Bone marrow (tissue), 2 donors: ENCODE data around the gene ARHGAP26.
"Not testable (repeated sequence)": the region's sequence is repeated elsewhere in the genome, so short reads cannot be mapped to it uniquely, and the experiment has no call there.

Source experiments
- DNase-seq, 2 donors: peaks; one replicate each; lab custom pipeline; 2025; lab: John Stamatoyannopoulos, UW

Gene ARHGAP26

GRCh38 chr5:143183989-143184388, 413.8 kb downstream of the ARHGAP26 start:
- DNase-seq: no peak

GRCh38 chr5:143186623-143187022, 416.4 kb downstream of the ARHGAP26 start:
- no peak for DNase-seq

GRCh38 chr5:143187495-143187894, 417.3 kb downstream of the ARHGAP26 start:
- no peak for DNase-seq

- no peak for DNase-seq
Observed at GRCh38 chr5:143188083-143188482, 417.9 kb downstream of the ARHGAP26 start.

- no peak for DNase-seq
Observed at GRCh38 chr5:143188692-143189091, 418.5 kb downstream of the ARHGAP26 start.

GRCh38 chr5:143190260-143190810, 420.2 kb downstream of the ARHGAP26 start:
- DNase-seq: no peak

- DNase-seq: no peak
Observed at GRCh38 chr5:143191720-143192119, 421.5 kb downstream of the ARHGAP26 start.

- no peak for DNase-seq
Observed at GRCh38 chr5:143192191-143192900, 422.2 kb downstream of the ARHGAP26 start.

- DNase-seq: no peak
Observed at GRCh38 chr5:143194206-143194605, 424.0 kb downstream of the ARHGAP26 start.

GRCh38 chr5:143194713-143195112, 424.5 kb downstream of the ARHGAP26 start:
- DNase-seq: no peak

GRCh38 chr5:143195491-143195890, 425.3 kb downstream of the ARHGAP26 start:
- no peak for DNase-seq

GRCh38 chr5:143196601-143197259, 426.6 kb downstream of the ARHGAP26 start:
- no peak for DNase-seq

GRCh38 chr5:143197260-143197656, 427.1 kb downstream of the ARHGAP26 start:
- DNase-seq: no peak

GRCh38 chr5:143198332-143198731, 428.2 kb downstream of the ARHGAP26 start:
- no peak for DNase-seq

GRCh38 chr5:143199161-143199560, 429.0 kb downstream of the ARHGAP26 start:
- DNase-seq: no peak

- no peak for DNase-seq
Observed at GRCh38 chr5:143199843-143200242, 429.7 kb downstream of the ARHGAP26 start.

GRCh38 chr5:143200781-143201398, 430.7 kb downstream of the ARHGAP26 start:
- DNase-seq: no peak

GRCh38 chr5:143201589-143201988, 431.4 kb downstream of the ARHGAP26 start:
- no peak for DNase-seq

- not testable (repeated sequence) for DNase-seq
Observed at GRCh38 chr5:143203301-143203956, 433.3 kb downstream of the ARHGAP26 start.

- DNase-seq: no peak
Observed at GRCh38 chr5:143204474-143205246, 434.5 kb downstream of the ARHGAP26 start.

GRCh38 chr5:143205386-143205785, 435.2 kb downstream of the ARHGAP26 start:
- DNase-seq: no peak

GRCh38 chr5:143205883-143206195, 435.7 kb downstream of the ARHGAP26 start:
- DNase-seq: no peak
